ENCODE measurements around the gene VPS13A.

The VPS13A gene

DNA sequence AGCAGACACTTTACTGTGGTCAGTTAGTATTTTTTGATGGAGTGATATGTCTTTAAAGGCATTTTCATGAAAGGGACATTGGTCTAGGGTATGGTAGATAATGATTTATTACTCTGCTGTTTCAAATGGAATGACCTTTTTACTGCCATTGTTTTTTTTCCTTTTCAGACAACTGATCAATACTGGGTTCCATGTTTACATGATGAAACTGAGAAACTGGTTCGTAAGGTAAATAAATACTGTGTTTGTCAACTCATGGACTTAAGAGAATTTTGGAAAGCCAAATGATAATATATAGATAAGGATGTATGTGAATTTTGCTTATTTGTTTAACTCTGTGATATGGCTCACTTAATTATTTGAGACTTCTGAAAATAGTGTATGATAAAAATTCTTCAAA is 35.5 kb downstream of the VPS13A start:
- DNase-seq (ENCODE audit: low read depth) = no peak
- TF ChIP-seq, protein P1, sequence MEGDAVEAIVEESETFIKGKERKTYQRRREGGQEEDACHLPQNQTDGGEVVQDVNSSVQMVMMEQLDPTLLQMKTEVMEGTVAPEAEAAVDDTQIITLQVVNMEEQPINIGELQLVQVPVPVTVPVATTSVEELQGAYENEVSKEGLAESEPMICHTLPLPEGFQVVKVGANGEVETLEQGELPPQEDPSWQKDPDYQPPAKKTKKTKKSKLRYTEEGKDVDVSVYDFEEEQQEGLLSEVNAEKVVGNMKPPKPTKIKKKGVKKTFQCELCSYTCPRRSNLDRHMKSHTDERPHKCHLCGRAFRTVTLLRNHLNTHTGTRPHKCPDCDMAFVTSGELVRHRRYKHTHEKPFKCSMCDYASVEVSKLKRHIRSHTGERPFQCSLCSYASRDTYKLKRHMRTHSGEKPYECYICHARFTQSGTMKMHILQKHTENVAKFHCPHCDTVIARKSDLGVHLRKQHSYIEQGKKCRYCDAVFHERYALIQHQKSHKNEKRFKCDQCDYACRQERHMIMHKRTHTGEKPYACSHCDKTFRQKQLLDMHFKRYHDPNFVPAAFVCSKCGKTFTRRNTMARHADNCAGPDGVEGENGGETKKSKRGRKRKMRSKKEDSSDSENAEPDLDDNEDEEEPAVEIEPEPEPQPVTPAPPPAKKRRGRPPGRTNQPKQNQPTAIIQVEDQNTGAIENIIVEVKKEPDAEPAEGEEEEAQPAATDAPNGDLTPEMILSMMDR (IDR thresholded peaks at IDR 0.05; ENCODE audit: insufficient read depth, low read depth, low read length, missing control alignments) = no peak
- no peak overlapping the region for H3K4me3 ChIP-seq (ENCODE audit: low read length)

DNA sequence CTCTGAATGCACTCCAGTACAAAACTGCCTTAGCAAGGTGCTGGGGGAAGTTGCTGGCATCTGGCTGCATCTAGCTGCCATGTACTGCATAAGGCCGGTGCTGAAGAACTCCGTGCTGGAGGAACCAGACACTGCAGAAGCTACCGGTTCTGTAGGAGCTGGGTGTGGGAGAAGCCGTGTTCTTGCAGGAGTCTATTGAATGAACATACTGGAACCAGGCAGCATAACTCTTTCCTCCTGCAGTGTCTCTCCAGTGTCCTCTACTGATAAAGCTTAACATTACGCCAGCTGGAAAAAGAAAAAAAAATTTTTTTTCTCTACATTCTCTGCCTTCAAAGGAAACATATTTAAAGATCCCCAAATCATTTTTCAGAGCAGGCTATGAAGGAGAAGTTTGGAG is 38.5 kb downstream of the VPS13A start:
- H3K4me3 ChIP-seq (ENCODE audit: low read length) = no peak overlapping the region
- peak; percentile 22 for DNase-seq (ENCODE audit: low read depth)

GRCh38 chr9:77218612-77219011 is 41.3 kb downstream of the VPS13A start:
- DNase-seq (ENCODE audit: low read depth) = peak; percentile 65

More for the DNA sequence above, 38.5 kb downstream of the VPS13A start:
- TF ChIP-seq, protein P1 (IDR thresholded peaks at IDR 0.05; ENCODE audit: insufficient read depth, low read depth, low read length, missing control alignments) = peak; percentile 53

DNA sequence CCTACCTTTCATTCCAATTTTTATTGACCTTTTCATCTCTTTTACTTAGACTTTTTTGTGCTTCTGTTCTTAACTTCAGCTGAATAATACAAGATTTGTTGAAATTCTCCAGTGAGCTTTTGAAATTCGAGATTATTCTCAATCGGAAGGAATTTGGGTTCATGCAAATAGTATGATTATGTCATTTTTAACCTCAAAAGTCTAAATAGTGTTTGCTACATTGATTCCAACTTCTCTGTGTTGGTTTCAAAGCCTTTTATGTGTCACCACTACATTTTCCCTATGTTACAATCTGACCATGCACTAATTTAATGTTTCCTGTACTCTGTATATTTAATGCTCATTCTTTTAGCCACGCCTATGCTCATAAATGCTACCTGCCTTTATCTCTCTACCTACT is 44.1 kb downstream of the VPS13A start:
- no peak overlapping the region for H3K4me3 ChIP-seq (ENCODE audit: low read length)
- DNase-seq (ENCODE audit: low read depth) = no peak
- TF ChIP-seq, protein P1 (IDR thresholded peaks at IDR 0.05; ENCODE audit: insufficient read depth, low read depth, low read length, missing control alignments) = no peak

More at GRCh38 chr9:77218612-77219011, 41.3 kb downstream of the VPS13A start:
- TF ChIP-seq, protein P1 (IDR thresholded peaks at IDR 0.05; ENCODE audit: insufficient read depth, low read depth, low read length, missing control alignments) = no peak
- no peak overlapping the region for H3K4me3 ChIP-seq (ENCODE audit: low read length)

- TF ChIP-seq, protein P1 (IDR thresholded peaks at IDR 0.05; ENCODE audit: insufficient read depth, low read depth, low read length, missing control alignments) = no peak
- peak; percentile 49 for DNase-seq (ENCODE audit: low read depth)
- H3K4me3 ChIP-seq (ENCODE audit: low read length) = no peak overlapping the region
These were observed 47.5 kb downstream of the VPS13A start for GRCh38 chr9:77224746-77225312.

GRCh38 chr9:77236693-77237092 is 59.4 kb downstream of the VPS13A start:
- no peak overlapping the region for H3K4me3 ChIP-seq (ENCODE audit: low read length)
- DNase-seq (ENCODE audit: low read depth) = no peak
- TF ChIP-seq, protein P1 (IDR thresholded peaks at IDR 0.05; ENCODE audit: insufficient read depth, low read depth, low read length, missing control alignments) = no peak

GRCh38 chr9:77237896-77238295 is 60.6 kb downstream of the VPS13A start:
- H3K4me3 ChIP-seq (ENCODE audit: low read length) = no peak overlapping the region
- no peak for DNase-seq (ENCODE audit: low read depth)
- TF ChIP-seq, protein P1 (IDR thresholded peaks at IDR 0.05; ENCODE audit: insufficient read depth, low read depth, low read length, missing control alignments) = no peak
